Neutrophil (primary cell): ENCODE measurements around the gene DMBX1.
A peak's percentile ranks its signal among the peaks of the same experiment; 100 is the strongest.

Experiments used
- H3K27ac ChIP-seq: fragments of 200-600 bp; sonication (generic); 2 replicates; pipeline ENCODE4 v1.5.1; 2016; ENCODE audit warnings: mild to moderate bottlenecking, moderate library complexity
- H3K27me3 ChIP-seq: fragments of 200-600 bp; sonication (generic); 2 replicates; pipeline ENCODE4 v1.6.0; 2016; ENCODE audit warnings: mild to moderate bottlenecking
- H3K36me3 ChIP-seq: fragments of 200-600 bp; sonication (generic); 2 replicates; pipeline ENCODE4 v1.5.1; 2017
- H3K4me1 ChIP-seq, 2 experiments: fragments of 200-600 bp in 1 of 2; sonication (generic) in 1 of 2; 1 replicate in 1 of 2; 2 replicates in 1 of 2; pipeline versions ENCODE4 v1.5.1 to v1.6.1; 2013 to 2016; ENCODE audit warnings: low read depth in 1 of 2, low read length in 1 of 2, mild to moderate bottlenecking in 1 of 2, moderate library complexity in 1 of 2; ENCODE audit not compliant: control insufficient read depth in 1 of 2, insufficient read depth in 1 of 2
- H3K4me3 ChIP-seq, 2 experiments: fragments of 200-600 bp in 1 of 2; sonication (generic) in 1 of 2; 1 replicate in 1 of 2; 2 replicates in 1 of 2; pipeline ENCODE4 v1.5.1; 2013 to 2016; ENCODE audit warnings: low read depth in 1 of 2, low read length in 1 of 2, mild to moderate bottlenecking in 1 of 2, moderate library complexity in 1 of 2
- H3K9me3 ChIP-seq: fragments of 200-600 bp; sonication (generic); 2 replicates; pipeline ENCODE4 v1.5.1; 2016
- CTCF ChIP-seq: fragments of 200-600 bp; sonication (generic); IDR thresholded peaks from 2 replicates; pipeline ENCODE4 v1.5.1; 2016; ENCODE audit warnings: antibody characterized with exemption

Gene DMBX1

GRCh38 chr1:46530311-46530710, 40.7 kb downstream of the DMBX1 start:
- Histone ChIP-seq H3K4me3 (no peak overlapping the region), H3K9me3 (no peaks in the 10 kb centered on the region), H3K4me1 (peaks cover 5 to 8% of the 10 kb centered on the region in 2 experiments), H3K27me3 (peaks cover 100% of the 10 kb centered on the region), H3K27ac (no peak overlapping the region), H3K36me3 (no peaks in the 10 kb centered on the region)
- TF ChIP-seq CTCF: no peak

- H3K36me3 ChIP-seq: no peaks in the 10 kb centered on the region
- no peak for TF ChIP-seq CTCF
- peaks cover 100% of the 10 kb centered on the region for H3K27me3 ChIP-seq
- peaks cover 5 to 8% of the 10 kb centered on the region in 2 experiments for H3K4me1 ChIP-seq
- no peaks in the 10 kb centered on the region for H3K9me3 ChIP-seq
- no peak overlapping the region for H3K4me3 ChIP-seq
- H3K27ac ChIP-seq: no peak overlapping the region
Observed at GRCh38 chr1:46530791-46531409, 41.3 kb downstream of the DMBX1 start.

GRCh38 chr1:46532095-46532494, 42.5 kb downstream of the DMBX1 start:
- Histone ChIP-seq H3K4me1 (peaks cover 5 to 8% of the 10 kb centered on the region in 2 experiments), H3K27me3 (peaks cover 100% of the 10 kb centered on the region)
- TF ChIP-seq CTCF: no peak

GRCh38 chr1:46532498-46533178, 43.0 kb downstream of the DMBX1 start:
- H3K4me3 ChIP-seq: peak overlapping the region in 1 of 2 experiments; percentile 48
- H3K9me3 ChIP-seq: no peaks in the 10 kb centered on the region
- peaks cover 100% of the 10 kb centered on the region for H3K27me3 ChIP-seq
- peaks cover 5 to 8% of the 10 kb centered on the region in 2 experiments for H3K4me1 ChIP-seq
- H3K36me3 ChIP-seq: no peaks in the 10 kb centered on the region
- no peak overlapping the region for H3K27ac ChIP-seq
- peak; percentile 46 for TF ChIP-seq CTCF

More at GRCh38 chr1:46532095-46532494, 42.5 kb downstream of the DMBX1 start:
- Histone ChIP-seq H3K9me3 (no peaks in the 10 kb centered on the region), H3K27ac (no peak overlapping the region), H3K4me3 (no peak overlapping the region), H3K36me3 (no peaks in the 10 kb centered on the region)

- H3K4me1 ChIP-seq: peaks cover 5 to 8% of the 10 kb centered on the region in 2 experiments
- no peak for TF ChIP-seq CTCF
- peaks cover 100% of the 10 kb centered on the region for H3K27me3 ChIP-seq
- H3K4me3 ChIP-seq: peak overlapping the region in 1 of 2 experiments; percentile 48
- H3K27ac ChIP-seq: no peak overlapping the region
- H3K36me3 ChIP-seq: no peaks in the 10 kb centered on the region
- no peaks in the 10 kb centered on the region for H3K9me3 ChIP-seq
Observed at GRCh38 chr1:46533179-46533864, 43.7 kb downstream of the DMBX1 start.
